ENCODE measurements around the gene UXT. TPM values are rescaled to one million over a fixed set of nuclear protein-coding genes. Genes with fewer than 3 reads are reported as not detected.
A peak's percentile ranks its signal among the peaks of the same experiment; 100 is the strongest.

Gene UXT
- total and polyA plus RNA-seq, 2 donors (not counting 3 experiments of a cell fraction or from before 2014, with no cell fraction given), result 91.2 to 153 TPM

GRCh38 chrX:47651043-47651905 lies 7.7 kb downstream of the UXT start:
- no peaks in the 10 kb centered on the region for H4K20me1 ChIP-seq (replicated peaks; ENCODE audit: control insufficient read depth, extremely low read depth, insufficient read depth, low read length)
- H2AFZ ChIP-seq (ENCODE audit: low read depth, low read length), result peak overlapping the region; percentile 38
- FAIRE-seq (peak; percentile 15), DNase-seq (ENCODE audit: low read depth, low spot score) (no peak)
- CTCF ChIA-PET, result interaction anchor here (1.0 kb wide), 1 partner anchor 69 kb away, joined by 3 read pairs; the partner anchor contains the start of gene TIMP1
- no peak overlapping the region for H3K27ac ChIP-seq (ENCODE audit: insufficient read depth, low read depth, low read length)
- POLR2A ChIA-PET, result no interaction called here
- H3K36me3 ChIP-seq (ENCODE audit: control insufficient read depth in 2 of 2, extremely low read depth in 1 of 2, insufficient read depth in 2 of 2, low read length in 2 of 2), result peaks cover 2 to 3% of the 10 kb centered on the region in 2 experiments
- peaks cover 10% of the 10 kb centered on the region for H3K79me2 ChIP-seq (ENCODE audit: control insufficient read depth, insufficient read depth, low read length)
- no peak overlapping the region for H3K9ac ChIP-seq (replicated peaks; ENCODE audit: extremely low read depth, insufficient read depth, low read length)
- intact Hi-C loops (cut with micrococcal nuclease) (loop anchor here (2.0 kb wide), 1 partner anchor 376 kb away; no protein-coding TSS in a partner anchor), dilution Hi-C loops (cut with MboI; ENCODE audit: extremely low pct_ligation_motif_present, low sequenced_read_pairs) (no loop called here)
- peak overlapping the region; percentile 66 for H3K4me2 ChIP-seq (ENCODE audit: insufficient read depth, low read length)
- H3K4me3 ChIP-seq (replicated peaks in 1 of 3; ENCODE audit: insufficient read depth in 1 of 3, low read depth in 1 of 3, low read length in 3 of 3), result peak overlapping the region in 2 of 3 experiments; percentile 13 to 34
- H3K27me3 ChIP-seq (ENCODE audit: control insufficient read depth in 2 of 2, insufficient read depth in 2 of 2, low read length in 2 of 2), result no peaks in the 10 kb centered on the region
- BruUV-seq (replicated peaks), result no TSS peak
- TF ChIP-seq CTCF (IDR thresholded peaks at IDR 0.05; ENCODE audit: extremely low read depth in 1 of 2, insufficient read depth in 1 of 2, low read depth in 1 of 2, low read length in 2 of 2) (no peak), GATA2 (IDR thresholded peaks at IDR 0.05; ENCODE audit: insufficient read depth, insufficient read length, low read depth, low read length) (no peak), MYC (IDR thresholded peaks at IDR 0.05; ENCODE audit: low read depth, low read length) (no peak), POLR2A (IDR thresholded peaks at IDR 0.05; ENCODE audit: low read depth, low read length) (no peak), POLR2AphosphoS5 (IDR thresholded peaks at IDR 0.05; ENCODE audit: insufficient read depth, low read depth, low read length) (no peak), MAX (IDR thresholded peaks at IDR 0.05; ENCODE audit: insufficient read depth, insufficient read length) (no peak), JUN (IDR thresholded peaks at IDR 0.05; ENCODE audit: borderline replicate concordance, insufficient read depth, insufficient read length, low read depth) (no peak), FOS (IDR thresholded peaks at IDR 0.05; ENCODE audit: borderline replicate concordance, insufficient read depth, low read length) (no peak), EZH2 (IDR thresholded peaks at IDR 0.05; ENCODE audit: borderline replicate concordance, low read depth, low read length, severe bottlenecking) (no peak)
- no peaks in the 10 kb centered on the region for H3K9me1 ChIP-seq (replicated peaks; ENCODE audit: control insufficient read depth, extremely low read depth, insufficient read depth, low read length)
- peaks cover 14% of the 10 kb centered on the region for H3K4me1 ChIP-seq (ENCODE audit: control insufficient read depth, extremely low read depth, insufficient read depth, low read length)
- H3K9me3 ChIP-seq (replicated peaks; ENCODE audit: control insufficient read depth, insufficient read depth, low read length), result no peaks in the 10 kb centered on the region

Data from endothelial cell of umbilical vein (primary cell).